HL-60 (cell line): ENCODE results near the gene ZNF800.

ENCODE experiments used
- DNase-seq, 2 experiments: peaks; one replicate each; pipeline ENCODE4 v3.0.0-alpha.2; 2010 to 2020; ENCODE audit warnings: low read depth in 1 of 2, low spot score in 1 of 2
- H3K27ac ChIP-seq: fragments of 250-450 bp; sonication (Bioruptor Pico); replicated peaks from 2 replicates; pipeline ENCODE4 v1.5.1; 2020; ENCODE audit warnings: mild to moderate bottlenecking, moderate library complexity
- H3K27me3 ChIP-seq: fragments of 250-450 bp; sonication (Bioruptor Pico); 2 replicates; pipeline ENCODE4 v1.5.1; 2021; ENCODE audit warnings: mild to moderate bottlenecking, moderate library complexity; ENCODE audit not compliant: insufficient read depth, poor library complexity, severe bottlenecking
- H3K4me3 ChIP-seq: replicated peaks from 2 replicates; pipeline ENCODE4 v1.5.1; 2011; ENCODE audit warnings: mild to moderate bottlenecking, control low read depth, low read length; ENCODE audit not compliant: insufficient read depth
- CTCF ChIP-seq: IDR thresholded peaks from one replicate; pipeline ENCODE4 v1.5.1; 2011; ENCODE audit warnings: low read length, control low read depth, inconsistent platforms; ENCODE audit not compliant: insufficient read depth
- GABPA ChIP-seq: IDR thresholded peaks from 2 replicates; pipeline ENCODE4 v1.6.1; 2012; ENCODE audit warnings: low read depth
- POLR2AphosphoS5 ChIP-seq: IDR thresholded peaks from 2 replicates; pipeline ENCODE4 v1.6.1; 2012; ENCODE audit warnings: low read depth
- REST ChIP-seq: IDR thresholded peaks from 2 replicates; pipeline ENCODE4 v1.6.1; 2012; ENCODE audit warnings: low read depth; ENCODE audit not compliant: insufficient replicate concordance
- SPI1 ChIP-seq: IDR thresholded peaks from 2 replicates; pipeline ENCODE4 v1.6.1; 2012; ENCODE audit warnings: low read depth, mild to moderate bottlenecking, borderline replicate concordance

Gene ZNF800

DNA sequence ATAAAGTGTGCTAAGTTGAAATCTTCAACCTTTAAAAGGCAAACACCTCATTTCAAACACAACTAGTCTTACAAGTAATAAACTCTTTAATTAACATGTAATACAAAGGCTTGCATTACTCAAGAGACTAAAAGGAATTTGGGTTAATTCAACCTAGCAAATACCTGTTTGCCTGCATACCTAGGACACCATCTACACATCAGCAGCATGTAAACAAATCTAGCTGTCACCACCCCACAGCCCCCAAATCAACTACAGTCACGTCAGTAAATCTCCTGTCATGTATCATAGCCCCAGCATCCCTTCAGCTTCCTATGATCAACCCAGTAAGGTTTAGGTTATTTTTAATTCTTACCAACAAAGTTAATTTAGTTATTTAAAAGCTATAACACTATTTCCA is 33.5 kb downstream of the ZNF800 start:
- DNase-seq: no peak
- H3K4me3 ChIP-seq: no peak overlapping the region
- no peak for TF ChIP-seq REST
- no peak overlapping the region for H3K27ac ChIP-seq
- no peaks in the 10 kb centered on the region for H3K27me3 ChIP-seq

- no peak overlapping the region for H3K4me3 ChIP-seq
- H3K27me3 ChIP-seq: no peaks in the 10 kb centered on the region
- H3K27ac ChIP-seq: no peak overlapping the region
- no peak for DNase-seq
- no peak for TF ChIP-seq SPI1
- no peak for TF ChIP-seq GABPA
- TF ChIP-seq CTCF: no peak
- no peak for TF ChIP-seq REST
- TF ChIP-seq POLR2AphosphoS5: no peak
These were observed 38.6 kb downstream of the ZNF800 start for GRCh38 chr7:127353897-127354296.

GRCh38 chr7:127350586-127350985 is 41.9 kb downstream of the ZNF800 start:
- Histone ChIP-seq H3K4me3 (no peak overlapping the region), H3K27me3 (no peaks in the 10 kb centered on the region), H3K27ac (no peak overlapping the region)
- no peak for DNase-seq
- TF ChIP-seq CTCF (no peak), SPI1 (no peak), GABPA (no peak), REST (no peak), POLR2AphosphoS5 (no peak)

DNA sequence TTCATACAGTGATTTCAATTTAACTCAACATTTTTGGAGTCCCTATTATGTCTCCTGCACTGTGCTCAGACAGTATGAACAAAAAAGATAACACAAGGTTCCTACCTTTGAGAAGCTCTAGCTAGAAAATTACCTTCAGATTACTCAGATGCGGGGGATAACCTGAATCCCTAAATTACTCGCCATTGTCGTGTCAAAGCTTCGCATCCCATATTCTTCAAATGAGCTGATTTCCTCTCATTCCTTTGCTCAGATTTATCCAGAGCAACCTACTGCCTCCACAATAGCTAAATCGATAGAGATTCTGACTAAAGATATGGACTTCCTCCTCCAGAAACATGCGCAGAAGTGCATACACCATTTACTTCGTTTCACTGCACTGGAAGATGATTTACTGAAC is 42.6 kb downstream of the ZNF800 start:
- Histone ChIP-seq H3K4me3 (no peak overlapping the region), H3K27ac (no peak overlapping the region), H3K27me3 (no peaks in the 10 kb centered on the region)
- no peak for DNase-seq
- TF ChIP-seq POLR2AphosphoS5 (no peak), GABPA (no peak), SPI1 (no peak), REST (no peak), CTCF (no peak)
